22Rv1 (cell line): ENCODE measurements around the gene CNN1.
"Not testable (repeated sequence)": the region's sequence is repeated elsewhere in the genome, so short reads cannot be mapped to it uniquely, and the experiment has no call there.

Source experiments
- H3K27ac ChIP-seq: fragments of 450-650 bp; 2 replicates; pipeline ENCODE4 v1.5.1; 2017
- ZFX ChIP-seq: fragments of 450-650 bp; IDR thresholded peaks from 2 replicates; pipeline ENCODE4 v1.6.1; 2017; ENCODE audit warnings: antibody characterized with exemption, borderline replicate concordance
- TF ChIP-seq, protein P1 (sequence below): fragments of 450-650 bp; IDR thresholded peaks from 2 replicates; pipeline ENCODE4 v1.5.1; 2017; ENCODE audit warnings: mild to moderate bottlenecking

CNN1 gene

DNA sequence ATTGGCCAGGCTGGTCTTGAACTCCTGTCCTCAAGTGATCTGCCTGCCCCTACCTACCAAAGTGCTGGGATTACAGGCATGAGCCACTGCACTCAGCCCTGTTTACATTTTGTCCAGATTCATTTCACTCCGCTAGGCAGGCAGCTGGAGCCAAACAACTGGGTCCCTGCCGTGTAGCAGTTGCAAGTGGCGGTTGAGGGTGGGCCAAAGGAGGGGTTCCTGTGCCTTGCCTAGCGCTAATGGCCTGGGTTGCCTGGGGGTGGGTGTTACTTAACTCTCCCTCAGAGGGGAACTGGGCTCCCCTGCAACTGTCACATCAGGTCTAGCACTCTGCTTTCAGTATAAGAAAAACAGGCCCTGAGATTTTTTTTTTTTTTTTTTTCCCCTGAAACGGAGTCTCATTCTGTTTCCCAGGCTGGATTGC, 31.4 kb downstream of the CNN1 start:
- TF ChIP-seq ZFX = no peak
- TF ChIP-seq, protein P1, sequence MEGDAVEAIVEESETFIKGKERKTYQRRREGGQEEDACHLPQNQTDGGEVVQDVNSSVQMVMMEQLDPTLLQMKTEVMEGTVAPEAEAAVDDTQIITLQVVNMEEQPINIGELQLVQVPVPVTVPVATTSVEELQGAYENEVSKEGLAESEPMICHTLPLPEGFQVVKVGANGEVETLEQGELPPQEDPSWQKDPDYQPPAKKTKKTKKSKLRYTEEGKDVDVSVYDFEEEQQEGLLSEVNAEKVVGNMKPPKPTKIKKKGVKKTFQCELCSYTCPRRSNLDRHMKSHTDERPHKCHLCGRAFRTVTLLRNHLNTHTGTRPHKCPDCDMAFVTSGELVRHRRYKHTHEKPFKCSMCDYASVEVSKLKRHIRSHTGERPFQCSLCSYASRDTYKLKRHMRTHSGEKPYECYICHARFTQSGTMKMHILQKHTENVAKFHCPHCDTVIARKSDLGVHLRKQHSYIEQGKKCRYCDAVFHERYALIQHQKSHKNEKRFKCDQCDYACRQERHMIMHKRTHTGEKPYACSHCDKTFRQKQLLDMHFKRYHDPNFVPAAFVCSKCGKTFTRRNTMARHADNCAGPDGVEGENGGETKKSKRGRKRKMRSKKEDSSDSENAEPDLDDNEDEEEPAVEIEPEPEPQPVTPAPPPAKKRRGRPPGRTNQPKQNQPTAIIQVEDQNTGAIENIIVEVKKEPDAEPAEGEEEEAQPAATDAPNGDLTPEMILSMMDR = no peak
- no peak overlapping the region for H3K27ac ChIP-seq

DNA sequence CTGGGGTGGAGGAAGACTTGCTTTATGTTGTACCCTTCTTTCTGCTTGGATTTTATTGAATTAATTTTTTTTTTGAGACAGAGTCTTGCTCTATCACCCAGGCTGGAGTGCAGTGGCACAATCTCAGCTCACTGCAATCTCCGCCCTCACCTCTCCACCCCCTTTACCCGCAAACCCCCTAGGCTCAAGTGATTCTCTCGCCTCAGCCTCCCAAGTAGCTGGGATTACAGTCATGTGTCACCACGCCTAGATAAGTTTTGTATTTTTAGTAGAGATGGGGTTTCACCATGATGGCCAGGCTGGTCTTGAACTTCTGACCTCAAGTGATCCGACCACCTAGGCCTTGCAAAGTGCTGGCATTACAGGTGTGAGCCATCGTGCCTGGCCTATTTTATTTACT, 34.7 kb downstream of the CNN1 start:
- H3K27ac ChIP-seq = not testable (repeated sequence)

DNA sequence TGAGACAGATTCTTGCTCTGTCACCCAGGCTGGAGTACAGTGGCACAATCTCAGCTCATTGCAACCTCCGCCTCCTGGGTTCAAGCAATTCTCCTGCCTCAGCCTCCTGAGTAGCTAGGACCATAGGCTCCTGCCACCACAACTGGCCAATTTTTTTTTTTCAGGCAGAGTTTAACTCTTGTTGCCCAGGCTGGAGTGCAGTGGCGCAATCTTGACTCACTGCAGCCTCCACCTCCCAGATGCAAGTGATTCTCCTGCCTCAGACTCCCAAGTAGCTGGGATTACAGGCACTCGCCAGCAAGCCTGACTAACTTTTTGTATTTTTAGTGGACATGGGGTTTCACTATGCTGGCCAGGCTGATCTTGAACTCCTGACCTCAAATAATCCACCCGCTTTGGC, 35.1 kb downstream of the CNN1 start:
- H3K27ac ChIP-seq = not testable (repeated sequence)

DNA sequence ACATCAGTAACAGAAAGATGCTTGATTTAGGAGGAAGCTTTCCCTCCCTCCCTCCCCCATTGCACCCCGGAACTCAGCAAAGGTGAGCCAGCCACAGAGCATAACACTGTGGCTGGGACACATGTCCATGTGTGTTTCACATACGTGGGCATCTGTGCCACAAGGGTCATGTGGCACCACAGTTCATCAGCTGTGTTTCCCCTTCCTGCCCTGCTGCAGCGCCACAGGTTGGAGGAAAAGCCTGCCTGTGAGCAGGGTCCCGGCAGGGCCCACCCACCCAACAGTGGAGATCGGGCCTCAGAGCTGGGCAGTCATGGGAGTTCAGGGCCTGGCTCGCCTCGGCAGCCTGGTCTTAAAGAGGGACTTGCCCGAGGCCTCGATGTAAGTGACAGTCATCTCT, 36.0 kb downstream of the CNN1 start:
- TF ChIP-seq ZFX = no peak
- TF ChIP-seq, protein P1 = no peak
- no peak overlapping the region for H3K27ac ChIP-seq

DNA sequence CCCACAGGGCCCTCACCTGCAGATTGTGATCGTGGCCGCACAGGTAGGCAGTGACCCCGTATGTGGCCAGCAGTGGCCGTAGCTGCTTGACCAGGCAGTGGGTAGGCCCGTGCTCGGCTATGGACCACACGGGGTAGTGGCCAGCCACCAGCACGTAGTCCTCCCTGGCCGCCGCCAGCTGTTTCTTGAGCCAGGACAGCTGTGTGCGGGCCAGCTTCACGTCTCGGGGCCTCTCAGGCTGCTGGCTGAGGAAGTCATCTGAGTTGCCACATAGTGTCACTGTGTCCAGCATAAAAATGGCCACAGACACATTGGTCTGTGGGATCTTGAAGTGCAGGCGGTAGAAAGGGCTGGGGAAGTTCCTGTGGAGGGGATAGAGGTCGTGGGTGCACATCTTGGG, 37.6 kb downstream of the CNN1 start:
- no peak overlapping the region for H3K27ac ChIP-seq
- TF ChIP-seq ZFX = no peak
- TF ChIP-seq, protein P1 = no peak

DNA sequence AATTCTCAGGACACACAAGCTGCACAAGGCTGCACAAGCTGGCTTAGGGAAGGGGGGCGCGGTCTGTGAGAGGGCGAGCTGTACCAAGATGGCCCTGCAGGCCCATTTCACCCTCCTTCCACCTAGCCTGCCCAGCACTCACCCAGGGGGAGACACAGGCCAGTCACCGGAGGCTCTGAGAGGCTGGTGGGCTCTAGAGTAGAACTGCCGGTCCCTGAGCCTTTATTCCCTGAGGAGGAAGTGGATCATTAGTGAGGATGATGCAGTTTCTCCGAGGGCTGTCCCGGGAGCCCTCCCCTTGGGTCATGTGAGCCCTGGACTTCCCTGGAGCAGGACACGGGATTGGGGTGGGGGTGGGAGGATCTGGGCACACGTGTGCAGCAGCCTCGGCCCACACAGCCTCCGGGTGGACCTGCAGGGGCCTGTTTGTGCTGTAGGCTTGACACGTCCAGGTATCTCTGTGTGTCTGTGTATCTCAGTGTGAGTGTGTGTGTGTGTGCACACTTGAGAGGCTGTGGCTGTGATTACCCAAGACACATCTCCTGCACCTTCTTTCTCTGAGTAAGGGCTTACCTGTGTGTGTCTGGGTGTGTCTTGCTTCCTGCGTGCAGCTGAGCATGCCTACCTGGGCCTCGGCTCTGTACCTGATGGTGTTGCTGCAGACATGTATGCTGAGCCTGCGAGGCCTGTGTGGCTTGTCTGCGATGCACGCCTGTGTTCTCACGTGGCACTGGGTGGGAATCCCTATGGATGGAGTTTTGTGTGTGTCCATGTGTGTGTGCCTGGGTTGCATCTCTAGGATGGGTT, 39.0 kb downstream of the CNN1 start, which contains the start of gene ACP5:
Gene ACP5, minus strand, starts transcription at position 195 of the 807 bp plus-strand sequence. CDS start 328 bp downstream, outside the sequence.
- TF ChIP-seq ZFX = no peak
- TF ChIP-seq, protein P1 = no peak
- no peak within 1 kb of the TSS for H3K27ac ChIP-seq

DNA sequence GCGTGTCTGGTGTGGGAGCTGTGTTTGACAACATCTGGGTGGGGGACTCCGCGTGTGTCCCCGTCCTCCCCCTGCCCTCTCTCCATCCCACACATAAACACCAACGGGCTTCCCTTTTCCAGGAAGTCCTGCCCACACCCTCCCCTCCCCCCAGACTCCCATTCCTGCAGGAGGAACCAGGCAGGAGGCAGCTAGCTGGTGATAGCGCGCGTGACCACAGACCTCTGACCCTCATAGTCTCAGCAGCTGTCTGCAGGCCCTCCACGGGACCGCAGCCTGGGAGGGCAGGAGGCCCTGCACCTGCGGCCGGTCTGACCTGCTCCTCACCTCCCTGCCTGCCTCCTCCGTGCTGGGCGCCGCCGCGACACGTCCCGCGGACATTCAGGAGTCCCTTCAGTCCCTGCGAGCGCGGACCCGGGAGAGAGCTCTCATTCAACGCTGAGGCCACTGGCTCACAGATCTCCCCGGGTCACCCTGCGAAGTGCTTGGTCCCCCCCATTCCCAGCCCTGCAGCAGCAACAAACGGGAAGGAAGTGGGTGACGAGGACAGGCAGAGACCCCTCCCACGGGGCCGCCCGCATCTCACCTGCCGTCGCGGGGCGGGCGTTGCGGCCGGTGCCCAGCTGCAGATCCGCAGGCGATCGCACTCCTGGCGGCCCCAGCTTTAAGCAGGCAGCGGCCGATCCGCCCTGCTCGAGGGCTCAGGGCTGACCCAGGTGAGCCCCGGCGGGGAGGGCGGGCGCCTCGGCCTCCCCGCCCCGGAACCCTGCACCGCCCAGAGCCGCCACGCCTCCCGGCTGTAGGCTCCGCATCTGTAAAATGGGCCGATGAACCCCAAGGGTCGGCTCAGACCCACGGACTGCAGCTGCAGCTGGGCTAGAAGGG, 39.8 kb downstream of the CNN1 start:
- TF ChIP-seq, protein P1 = no peak
- TF ChIP-seq ZFX = no peak
- H3K27ac ChIP-seq = no peak overlapping the region

DNA sequence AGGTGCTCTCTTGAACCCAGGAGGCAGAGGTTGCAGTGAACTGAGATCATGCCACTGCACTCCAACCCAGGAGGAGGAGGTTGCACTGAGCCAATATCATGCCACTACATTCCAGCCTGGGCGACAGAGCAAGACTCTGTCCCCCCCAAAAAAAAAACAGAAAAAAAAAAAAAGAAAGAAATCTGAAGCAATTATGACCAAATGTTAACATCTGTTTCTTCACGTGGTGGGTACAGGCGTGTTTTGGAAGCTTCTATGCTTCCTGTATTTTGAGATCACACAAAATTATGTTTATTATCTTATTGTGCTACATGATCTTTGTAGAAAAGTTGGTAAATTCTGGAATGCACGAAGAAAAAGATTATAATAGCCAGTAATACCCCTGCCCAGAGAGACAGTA, 41.5 kb downstream of the CNN1 start:
- H3K27ac ChIP-seq = no peak overlapping the region
- no peak for TF ChIP-seq ZFX
- TF ChIP-seq, protein P1 = no peak
